Measurements from ENCODE around the gene JPH3.
A peak's percentile ranks its signal among the peaks of the same experiment; 100 is the strongest.

DNA sequence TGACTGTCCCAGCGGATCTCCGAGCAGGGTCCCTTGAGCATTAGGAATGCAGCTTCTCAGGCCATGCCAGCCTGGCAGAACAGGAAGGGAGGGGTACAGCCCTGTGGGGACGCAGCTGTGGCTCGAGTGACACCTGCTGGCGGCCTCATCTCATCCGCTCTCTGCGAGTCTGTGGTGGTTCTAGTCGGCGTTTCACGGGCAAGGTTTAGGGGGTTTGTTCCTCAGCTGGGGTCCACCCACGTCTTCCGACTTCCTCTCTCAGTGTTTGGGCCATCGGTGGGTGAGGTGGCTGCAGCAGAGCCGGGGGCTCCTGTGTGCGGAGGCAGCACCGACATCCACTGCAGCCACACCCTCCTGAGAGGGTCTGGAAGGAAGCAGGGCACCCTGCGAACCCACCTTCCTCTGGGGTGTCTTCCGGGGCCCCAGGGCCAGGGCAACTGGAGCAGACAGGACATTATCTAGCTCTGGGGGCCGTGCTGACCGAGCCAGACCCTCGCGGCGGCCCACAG is 33.3 kb downstream of the JPH3 start:
- TF ChIP-seq, protein P1, sequence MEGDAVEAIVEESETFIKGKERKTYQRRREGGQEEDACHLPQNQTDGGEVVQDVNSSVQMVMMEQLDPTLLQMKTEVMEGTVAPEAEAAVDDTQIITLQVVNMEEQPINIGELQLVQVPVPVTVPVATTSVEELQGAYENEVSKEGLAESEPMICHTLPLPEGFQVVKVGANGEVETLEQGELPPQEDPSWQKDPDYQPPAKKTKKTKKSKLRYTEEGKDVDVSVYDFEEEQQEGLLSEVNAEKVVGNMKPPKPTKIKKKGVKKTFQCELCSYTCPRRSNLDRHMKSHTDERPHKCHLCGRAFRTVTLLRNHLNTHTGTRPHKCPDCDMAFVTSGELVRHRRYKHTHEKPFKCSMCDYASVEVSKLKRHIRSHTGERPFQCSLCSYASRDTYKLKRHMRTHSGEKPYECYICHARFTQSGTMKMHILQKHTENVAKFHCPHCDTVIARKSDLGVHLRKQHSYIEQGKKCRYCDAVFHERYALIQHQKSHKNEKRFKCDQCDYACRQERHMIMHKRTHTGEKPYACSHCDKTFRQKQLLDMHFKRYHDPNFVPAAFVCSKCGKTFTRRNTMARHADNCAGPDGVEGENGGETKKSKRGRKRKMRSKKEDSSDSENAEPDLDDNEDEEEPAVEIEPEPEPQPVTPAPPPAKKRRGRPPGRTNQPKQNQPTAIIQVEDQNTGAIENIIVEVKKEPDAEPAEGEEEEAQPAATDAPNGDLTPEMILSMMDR (IDR thresholded peaks at IDR 0.05) = peak in 1 of 4 experiments; percentile 26
- TF ChIP-seq POLR2AphosphoS5 (IDR thresholded peaks at IDR 0.05) = no peak
- TF ChIP-seq POLR2A (IDR thresholded peaks at IDR 0.05) = no peak

Data from sigmoid colon (tissue), 4 donors.